Naive B cell (primary cell): ENCODE data around the gene MXD4. TPM values are rescaled to one million over a fixed set of nuclear protein-coding genes. Genes with fewer than 3 reads are reported as not detected.

Source experiments
- ATAC-seq, 2 donors: fragments of 150-1000 bp; cut with Tn5 transposase; 2 replicates each; pipeline ENCODE4 v1.10.0; 2021; ENCODE audit warnings: low read depth in 2 of 2, mild to moderate bottlenecking in 2 of 2, moderate library complexity in 2 of 2
- DNase-seq: peaks from one replicate; pipeline ENCODE4 v3.0.0; 2022
- H3K27ac Mint-ChIP-seq, 6 donors: one replicate each; pipeline ENCODE4 v1.8.0; 2020 to 2022; ENCODE audit warnings: mild to moderate bottlenecking in 6 of 6, mixed read lengths in 6 of 6, moderate library complexity in 5 of 6, inconsistent platforms in 2 of 6
- H3K27me3 Mint-ChIP-seq, 3 donors: one replicate each; pipeline ENCODE4 v1.8.0; 2021 to 2022; ENCODE audit warnings: mixed read lengths in 3 of 3, mild to moderate bottlenecking in 1 of 3
- H3K36me3 Mint-ChIP-seq, 2 donors: one replicate each; pipeline ENCODE4 v1.8.0; 2020 to 2022; ENCODE audit warnings: mixed read lengths in 2 of 2, inconsistent platforms in 1 of 2, mild to moderate bottlenecking in 1 of 2
- H3K4me1 Mint-ChIP-seq, 3 donors: one replicate each; pipeline ENCODE4 v1.8.0; 2020 to 2022; ENCODE audit warnings: mixed read lengths in 3 of 3, inconsistent platforms in 1 of 3, mild to moderate bottlenecking in 1 of 3, moderate library complexity in 1 of 3
- H3K4me3 Mint-ChIP-seq, 8 donors: one replicate each; pipeline ENCODE4 v1.8.0; 2020 to 2022; ENCODE audit warnings: mild to moderate bottlenecking in 8 of 8, mixed read lengths in 8 of 8, moderate library complexity in 8 of 8, inconsistent platforms in 2 of 8
- H3K9me3 Mint-ChIP-seq, 7 donors: one replicate each; pipeline ENCODE4 v1.8.0; 2020 to 2022; ENCODE audit warnings: mixed read lengths in 7 of 7, mild to moderate bottlenecking in 5 of 7, inconsistent platforms in 2 of 7, moderate library complexity in 1 of 7
- polyA plus RNA-seq, 6 donors: library from polyadenylated mRNA; unstranded; fragments of 300-500 nt; fragmentation: Illumina TruSeq; gene quantifications; one replicate each; pipeline ENCODE4 v1.2.3, GENCODE V29; 2021; ENCODE audit warnings: low read depth in 6 of 6

The MXD4 gene
- polyA plus RNA-seq, 6 donors from 2014 or later, result 29.4 to 46.2 (median 40.6) TPM

DNA sequence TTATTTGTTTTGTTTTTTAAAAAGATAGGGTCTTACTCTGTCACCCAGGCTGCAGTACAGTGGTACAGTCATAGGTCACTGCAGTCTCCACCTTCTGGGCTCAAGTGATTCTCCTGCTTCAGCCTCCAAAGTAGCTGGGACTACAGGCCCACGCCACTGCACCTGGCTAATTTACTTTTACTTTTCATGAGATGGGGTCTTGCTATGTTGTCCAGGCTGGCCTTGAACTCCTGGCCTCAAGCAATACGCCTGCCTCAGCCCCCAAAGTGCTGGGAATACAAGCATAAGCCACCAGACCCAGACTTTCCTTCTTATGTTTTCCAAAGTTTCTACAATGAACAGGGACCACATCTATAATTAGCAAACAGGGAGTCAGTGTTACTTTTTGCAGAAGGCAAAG, 37.9 kb upstream of the MXD4 start:
- Mint-ChIP-seq H3K4me1 (peaks cover 4 to 9% (median 8%) of the 10 kb centered on the region in 3 donors), H3K27me3 (peaks cover 0 to under 1% (median 0%) of the 10 kb centered on the region in 3 donors), H3K9me3 (peaks cover 0 to 5% (median 0%) of the 10 kb centered on the region in 7 donors), H3K27ac (peak overlapping the region in 4 of 6 donors; percentile 38 to 90 (median 74)), H3K4me3 (no peak overlapping the region), H3K36me3 (peaks cover 0 to 5% of the 10 kb centered on the region in 2 donors)
- ATAC-seq, result no peak
- DNase-seq, result no peak

DNA sequence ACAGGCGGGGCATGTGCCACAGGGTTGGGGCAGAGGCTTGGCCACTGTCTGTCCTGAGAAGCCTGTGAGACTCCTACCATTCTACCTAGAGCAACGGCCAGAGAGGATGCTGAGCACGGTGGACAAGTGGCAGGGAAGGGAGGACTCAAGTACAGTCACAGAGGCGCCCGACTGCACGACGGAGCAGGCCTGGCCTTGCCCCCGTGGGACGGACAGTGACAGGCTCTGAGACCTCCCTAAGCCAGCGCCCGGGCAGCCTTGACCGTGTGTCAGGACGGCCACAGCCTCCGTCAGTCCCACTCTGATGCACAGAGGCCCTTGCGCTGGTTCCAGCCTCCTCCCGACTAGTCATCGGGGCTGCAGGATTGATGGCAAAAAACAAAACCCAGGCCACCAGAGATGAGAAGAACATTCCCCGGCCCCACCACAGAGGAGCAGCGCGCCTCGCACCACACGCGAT, 36.7 kb upstream of the MXD4 start:
- peak overlapping the region in 2 of 8 donors; percentile 27 to 38 for H3K4me3 Mint-ChIP-seq
- peak overlapping the region in 4 of 6 donors; percentile 21 to 85 (median 48) for H3K27ac Mint-ChIP-seq
- DNase-seq (no peak), ATAC-seq (no peak)
- H3K36me3 Mint-ChIP-seq, result peaks cover 0 to 5% of the 10 kb centered on the region in 2 donors
- peaks cover 4 to 9% (median 8%) of the 10 kb centered on the region in 3 donors for H3K4me1 Mint-ChIP-seq
- H3K9me3 Mint-ChIP-seq, result peaks cover 0 to 5% (median 0%) of the 10 kb centered on the region in 7 donors
- peaks cover 0 to 3% (median 0%) of the 10 kb centered on the region in 3 donors for H3K27me3 Mint-ChIP-seq

DNA sequence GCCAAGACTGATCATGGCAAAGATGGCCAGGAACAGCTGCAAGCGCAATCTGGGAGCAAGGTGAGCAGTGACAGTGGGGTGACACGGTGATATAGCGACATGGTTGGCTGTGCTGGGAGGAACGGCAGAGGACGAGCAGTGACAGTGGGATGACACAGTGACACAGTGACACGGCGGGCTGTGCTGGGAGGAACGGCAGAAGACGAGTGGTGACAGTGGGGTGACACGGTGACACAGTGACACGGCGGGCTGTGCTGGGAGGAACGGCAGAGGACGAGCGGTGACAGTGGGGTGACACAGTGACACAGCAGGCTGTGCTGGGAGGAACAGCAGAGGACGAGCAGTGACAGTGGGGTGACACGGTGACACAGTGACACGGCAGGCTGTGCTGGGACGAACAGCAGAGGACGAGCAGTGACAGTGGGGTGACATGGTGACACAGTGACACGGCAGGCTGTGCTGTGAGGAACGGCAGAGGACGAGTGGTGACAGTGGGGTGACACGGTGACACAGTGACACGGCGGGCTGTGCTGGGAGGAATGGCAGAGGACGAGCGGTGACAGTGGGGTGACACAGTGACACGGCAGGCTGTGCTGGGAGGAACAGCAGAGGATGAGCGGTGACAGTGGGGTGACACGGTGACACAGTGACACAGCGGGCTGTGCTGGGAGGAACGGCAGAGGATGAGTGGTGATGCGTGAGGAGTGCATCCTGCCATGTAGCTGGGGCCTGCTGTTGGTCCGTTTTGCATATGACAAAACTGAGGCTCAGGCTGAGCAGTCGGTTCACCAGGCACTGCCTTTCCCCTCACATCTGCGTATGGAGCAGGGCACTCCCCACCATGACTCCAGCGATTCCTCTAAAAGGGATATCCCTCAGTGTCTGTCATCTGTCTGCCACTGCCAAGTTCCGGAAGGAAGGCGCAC, 36.0 kb upstream of the MXD4 start:
- H3K4me1 Mint-ChIP-seq, result peaks cover 0 to 9% (median 8%) of the 10 kb centered on the region in 3 donors
- H3K4me3 Mint-ChIP-seq, result peak overlapping the region in 1 of 8 donors; percentile 70
- peaks cover 0 to 5% (median 0%) of the 10 kb centered on the region in 7 donors for H3K9me3 Mint-ChIP-seq
- DNase-seq, result no peak
- peaks cover 0 to 5% of the 10 kb centered on the region in 2 donors for H3K36me3 Mint-ChIP-seq
- peak overlapping the region in 5 of 6 donors; percentile 4 to 95 (median 83) for H3K27ac Mint-ChIP-seq
- ATAC-seq, result peak; percentile 27 to 83
- H3K27me3 Mint-ChIP-seq, result peaks cover 0 to 3% (median under 1%) of the 10 kb centered on the region in 3 donors

DNA sequence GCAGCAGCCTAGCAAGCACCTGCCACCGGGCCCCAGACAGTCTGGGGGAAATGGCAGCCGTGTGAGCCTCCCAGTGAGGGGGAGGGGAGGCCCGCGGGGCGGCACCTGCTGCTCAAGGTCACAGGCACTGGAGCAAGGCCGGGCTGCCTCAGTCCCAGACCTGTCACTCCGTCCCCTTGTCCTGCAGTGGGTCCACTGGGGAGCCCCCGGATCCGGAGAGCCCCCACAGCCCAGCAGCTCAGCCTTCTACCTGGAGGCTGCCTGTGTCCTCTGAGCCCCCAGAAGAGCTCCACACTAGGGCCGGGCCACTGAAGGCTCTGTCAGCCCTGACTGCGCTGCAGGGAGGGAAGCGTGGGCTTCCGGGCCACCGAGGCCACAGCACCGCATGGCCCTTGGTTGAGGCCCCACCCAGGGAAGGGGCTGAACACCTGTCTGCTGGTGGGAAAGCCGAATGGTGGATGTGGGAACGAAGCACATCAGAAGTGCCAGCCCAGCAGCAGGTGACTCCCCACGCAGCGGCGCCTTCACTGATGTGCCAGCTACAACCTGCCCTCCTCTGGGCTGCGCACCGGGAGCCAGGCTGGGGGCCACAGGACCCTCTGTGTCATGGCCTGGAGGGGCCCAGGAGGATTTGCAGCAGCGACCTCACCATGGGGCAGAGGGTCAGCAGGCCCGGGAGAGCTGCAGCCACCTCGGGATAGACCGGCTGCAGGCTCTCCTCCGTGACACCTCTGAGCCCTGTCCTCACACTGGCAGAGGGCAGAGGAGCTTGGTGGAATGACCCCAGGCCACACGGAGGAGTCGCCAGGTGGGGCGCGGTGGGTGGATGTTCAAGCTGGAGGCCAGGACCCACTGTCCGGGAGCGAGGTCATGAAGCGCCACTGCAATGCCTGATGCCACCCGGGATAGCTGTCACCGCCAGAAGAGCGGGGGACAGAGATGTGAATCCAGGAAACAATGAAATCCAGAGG, 35.0 kb upstream of the MXD4 start:
- Mint-ChIP-seq H3K9me3 (peaks cover 0 to 5% (median 0%) of the 10 kb centered on the region in 7 donors), H3K4me1 (peaks cover 0 to 12% (median 8%) of the 10 kb centered on the region in 3 donors), H3K27me3 (peaks cover 0 to 10% (median 3%) of the 10 kb centered on the region in 3 donors), H3K27ac (peak overlapping the region in 2 of 6 donors; percentile 52 to 70), H3K4me3 (peak overlapping the region in 1 of 8 donors; percentile 42), H3K36me3 (no peaks in the 10 kb centered on the region)
- peak in 1 of 2 donors; percentile 37 for ATAC-seq
- DNase-seq, result no peak

DNA sequence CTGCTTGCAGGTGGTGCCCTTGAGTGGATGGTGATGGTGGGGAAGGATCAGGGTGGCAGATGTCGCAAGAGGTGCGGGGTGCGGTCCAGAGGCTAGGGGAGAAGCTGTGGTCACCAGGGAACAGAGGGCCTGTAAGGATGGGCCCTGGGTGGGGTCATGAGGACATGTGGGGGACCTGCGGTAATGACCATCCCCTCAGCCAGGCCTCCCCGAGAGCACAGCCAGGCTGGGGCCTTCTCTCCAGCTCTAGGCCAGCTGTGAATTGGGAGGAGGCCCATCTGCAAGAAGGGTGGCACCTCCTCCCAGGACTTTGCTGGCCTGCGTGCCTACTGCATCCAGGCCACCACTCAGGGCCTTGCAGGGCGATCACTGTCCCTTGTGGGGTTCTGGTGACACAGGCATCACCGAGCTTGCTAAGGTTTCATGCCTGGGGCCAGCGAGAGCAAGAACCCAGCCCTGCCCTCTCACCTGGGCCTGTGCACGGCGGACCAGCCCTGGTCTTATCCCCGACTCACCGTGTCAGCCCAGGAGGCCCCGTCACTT, 34.1 kb upstream of the MXD4 start:
- Mint-ChIP-seq H3K9me3 (peaks cover 0 to 5% (median 0%) of the 10 kb centered on the region in 7 donors), H3K27ac (no peak overlapping the region), H3K36me3 (no peaks in the 10 kb centered on the region), H3K4me3 (no peak overlapping the region), H3K4me1 (peaks cover 5 to 15% (median 9%) of the 10 kb centered on the region in 3 donors), H3K27me3 (peaks cover 0 to 10% (median 4%) of the 10 kb centered on the region in 3 donors)
- ATAC-seq (no peak), DNase-seq (no peak)

DNA sequence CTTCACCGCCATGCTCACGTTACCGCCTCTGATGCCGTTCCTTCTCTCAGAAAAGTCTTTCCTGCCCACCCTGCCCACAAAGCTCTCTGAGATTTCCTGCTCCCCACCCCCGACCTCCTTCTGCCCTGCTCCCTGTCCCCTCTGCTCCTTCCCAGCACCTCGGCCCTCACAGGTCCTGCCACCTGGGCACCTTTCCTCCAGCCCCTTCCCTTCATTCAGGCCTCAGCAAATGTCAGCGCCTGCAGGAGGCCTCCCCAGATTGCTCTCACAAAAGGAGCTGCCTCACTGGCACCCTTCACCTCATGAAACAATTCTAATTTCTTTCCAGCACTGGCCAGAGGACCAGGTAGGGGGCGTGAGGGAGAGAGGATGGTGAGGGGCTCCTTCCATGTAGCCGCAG, 33.6 kb upstream of the MXD4 start:
- H3K9me3 Mint-ChIP-seq, result peaks cover 0 to 5% (median 0%) of the 10 kb centered on the region in 7 donors

DNA sequence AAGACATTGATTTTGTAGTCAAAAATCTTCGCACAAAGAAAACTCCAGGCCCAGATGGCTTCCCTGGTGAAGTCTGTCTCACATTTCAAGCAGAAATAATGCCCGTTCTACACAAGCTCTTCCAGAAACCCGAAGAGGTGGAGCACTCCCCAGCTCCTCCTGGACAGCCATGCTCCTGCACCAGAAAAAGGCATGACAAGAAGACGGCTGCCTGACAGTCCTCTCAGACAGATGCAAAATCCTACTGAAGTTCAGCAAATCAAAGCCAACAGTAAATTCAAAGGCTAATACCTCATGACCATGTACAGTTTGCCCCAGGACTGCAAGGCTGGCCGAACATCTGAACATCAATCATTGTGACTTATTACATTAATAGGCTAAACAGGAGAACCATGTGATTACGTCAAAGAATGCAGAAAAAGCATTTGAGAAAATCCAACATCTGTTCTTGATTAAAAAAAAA, 30.8 kb upstream of the MXD4 start:
- Mint-ChIP-seq H3K4me1 (peaks cover 10 to 20% (median 17%) of the 10 kb centered on the region in 3 donors), H3K36me3 (no peaks in the 10 kb centered on the region), H3K27me3 (peaks cover 0 to 10% (median 8%) of the 10 kb centered on the region in 3 donors), H3K4me3 (no peak overlapping the region), H3K27ac (peak overlapping the region in 3 of 6 donors; percentile 1 to 88 (median 12)), H3K9me3 (no peaks in the 10 kb centered on the region)
- ATAC-seq, result no peak
- DNase-seq, result no peak

More for the DNA sequence above, 33.6 kb upstream of the MXD4 start:
- H3K36me3 Mint-ChIP-seq, result no peaks in the 10 kb centered on the region
- H3K27me3 Mint-ChIP-seq, result peaks cover 0 to 10% (median 8%) of the 10 kb centered on the region in 3 donors
- no peak for DNase-seq
- H3K4me1 Mint-ChIP-seq, result peaks cover 10 to 20% (median 14%) of the 10 kb centered on the region in 3 donors
- ATAC-seq, result no peak
- H3K4me3 Mint-ChIP-seq, result no peak overlapping the region
- peak overlapping the region in 1 of 6 donors; percentile 31 for H3K27ac Mint-ChIP-seq

DNA sequence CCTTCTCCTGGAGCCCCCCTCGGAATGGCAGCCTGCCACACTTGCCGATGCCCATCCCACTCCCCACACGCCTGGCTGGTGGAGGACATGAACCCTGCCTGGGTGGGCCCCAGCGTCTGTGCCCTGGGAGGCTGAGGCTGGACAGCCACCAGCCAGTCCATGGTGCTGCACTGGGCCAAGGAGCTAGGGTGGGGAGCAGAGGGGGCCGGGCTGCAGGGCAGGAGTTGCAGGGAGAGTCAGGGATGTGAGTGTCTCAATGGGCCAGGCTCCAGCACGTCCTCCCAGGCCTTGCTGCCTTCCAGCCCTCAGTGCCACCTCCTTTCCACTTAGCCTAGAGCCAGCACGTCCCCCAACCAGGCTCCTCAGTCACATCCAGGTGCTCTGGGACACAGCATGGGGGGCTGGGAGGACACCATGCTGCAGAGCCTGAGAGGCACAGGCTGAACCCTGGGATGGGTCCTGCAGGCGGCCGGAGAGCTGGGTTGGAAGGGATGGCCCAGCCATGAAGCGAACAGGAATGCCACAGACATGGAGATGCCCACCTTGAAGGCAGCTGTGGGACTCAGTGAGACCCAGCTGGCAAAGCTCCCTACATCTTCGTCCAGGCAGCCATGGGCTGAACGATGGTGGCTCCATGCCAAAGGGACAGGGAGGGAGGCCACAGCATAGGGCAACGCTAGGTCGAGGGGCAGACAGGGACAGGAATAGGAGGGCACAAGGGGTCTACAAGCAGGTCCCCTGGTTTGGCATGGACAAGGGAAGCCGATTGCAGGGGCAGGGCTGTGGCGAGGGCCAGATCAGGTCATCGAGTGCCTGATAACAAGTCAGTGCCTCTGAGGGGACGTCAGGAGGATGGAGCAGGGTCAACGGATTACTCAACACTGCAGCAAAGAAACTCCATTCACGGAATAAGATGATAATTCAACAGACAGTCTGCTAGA, 30.1 kb upstream of the MXD4 start:
- DNase-seq (no peak), ATAC-seq (no peak)
- Mint-ChIP-seq H3K4me3 (peak overlapping the region in 3 of 8 donors; percentile 35 to 69 (median 41)), H3K36me3 (no peaks in the 10 kb centered on the region), H3K27me3 (peaks cover 0 to 10% (median 8%) of the 10 kb centered on the region in 3 donors), H3K4me1 (peaks cover 6 to 17% (median 17%) of the 10 kb centered on the region in 3 donors), H3K9me3 (no peaks in the 10 kb centered on the region), H3K27ac (peak overlapping the region in 5 of 6 donors; percentile 1 to 94 (median 88))

DNA sequence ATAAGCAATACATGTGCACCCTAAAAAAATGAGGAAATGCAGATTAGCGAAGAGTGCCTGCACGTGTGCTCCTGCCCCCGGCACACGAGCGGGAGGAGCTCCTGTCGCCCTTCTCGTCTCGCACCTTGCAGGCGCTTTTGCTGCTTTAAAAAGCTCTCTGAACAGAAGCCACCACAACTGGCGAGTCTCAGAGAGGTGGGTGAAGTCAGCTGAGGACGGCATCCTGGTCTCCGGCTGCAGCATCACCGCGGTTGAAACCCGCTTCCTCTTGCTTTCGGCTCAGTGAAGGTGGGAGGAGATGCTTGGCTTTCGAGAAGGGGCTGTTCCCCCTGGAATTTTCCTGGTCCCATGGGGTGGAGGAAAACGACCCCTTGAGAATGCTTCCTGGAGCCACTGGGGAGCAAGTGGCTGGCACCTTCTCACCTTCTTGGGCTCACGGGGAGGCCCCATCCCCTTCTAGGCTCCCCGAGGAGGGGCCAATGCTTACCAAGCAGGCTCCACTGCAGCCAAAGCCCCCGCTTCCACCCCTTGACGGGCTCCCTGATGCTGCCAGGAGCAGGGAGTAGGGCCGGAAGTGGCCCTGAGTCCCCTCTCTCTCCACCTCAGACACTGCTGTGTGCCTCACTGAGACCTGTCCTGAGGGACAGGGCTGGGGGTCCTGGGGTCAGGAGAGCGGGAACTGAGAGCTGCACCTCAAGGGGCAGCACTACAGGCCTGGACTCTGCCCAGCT, 29.2 kb upstream of the MXD4 start:
- DNase-seq (peak; percentile 69), ATAC-seq (peak; percentile 88 to 90)
- Mint-ChIP-seq H3K4me3 (peak overlapping the region; percentile 28 to 90 (median 74)), H3K36me3 (no peaks in the 10 kb centered on the region), H3K9me3 (no peaks in the 10 kb centered on the region), H3K4me1 (peaks cover 6 to 17% (median 17%) of the 10 kb centered on the region in 3 donors), H3K27ac (peak overlapping the region; percentile 90 to 96 (median 94)), H3K27me3 (peaks cover 0 to 12% (median 10%) of the 10 kb centered on the region in 3 donors)

DNA sequence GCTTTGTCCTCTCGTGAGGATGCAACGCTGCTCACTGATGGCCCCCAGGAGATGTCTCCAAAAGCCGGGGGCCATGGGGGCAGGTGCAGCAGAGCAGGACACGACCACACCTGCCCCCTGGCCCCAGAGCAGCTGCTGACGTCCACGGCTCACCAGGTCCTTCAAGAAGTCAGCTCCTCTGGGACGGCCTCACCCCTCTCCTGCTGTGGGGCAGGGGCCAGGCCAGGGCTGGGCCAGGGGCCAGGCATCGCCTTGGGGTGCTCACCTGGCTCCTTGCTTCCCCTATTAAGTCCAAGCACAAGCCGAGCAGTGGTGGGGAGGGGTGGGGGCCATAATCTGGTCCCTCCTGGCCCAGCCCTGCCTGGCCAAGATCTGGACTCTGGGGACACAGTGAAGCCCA, 28.6 kb upstream of the MXD4 start:
- Mint-ChIP-seq H3K4me1 (peaks cover 6 to 17% (median 17%) of the 10 kb centered on the region in 3 donors), H3K36me3 (no peaks in the 10 kb centered on the region), H3K27me3 (peaks cover 0 to 12% (median 10%) of the 10 kb centered on the region in 3 donors), H3K27ac (peak overlapping the region; percentile 90 to 96 (median 94)), H3K9me3 (no peaks in the 10 kb centered on the region), H3K4me3 (peak overlapping the region in 7 of 8 donors; percentile 28 to 90 (median 74))
- ATAC-seq (peak in 1 of 2 donors; percentile 32), DNase-seq (peak; percentile 40)

DNA sequence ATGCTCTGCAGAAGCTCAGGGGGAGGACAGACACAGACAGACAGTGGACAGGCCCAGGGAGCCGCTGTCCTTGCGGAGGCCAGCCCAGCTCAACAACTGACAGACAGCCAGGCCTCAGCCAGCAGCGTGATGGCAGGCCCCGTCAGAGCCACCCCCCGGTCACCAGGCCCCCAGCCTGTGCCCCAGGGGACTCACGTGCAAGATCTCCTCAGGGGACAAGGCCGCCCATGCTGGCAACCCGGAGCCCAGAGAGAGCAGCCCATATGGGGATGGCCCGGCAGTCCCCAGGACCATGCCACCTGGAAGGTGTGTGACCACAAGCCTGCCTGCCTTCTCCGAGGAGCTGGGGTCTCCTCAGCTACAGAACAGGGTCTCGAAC, 28.0 kb upstream of the MXD4 start:
- Mint-ChIP-seq H3K27ac (peak overlapping the region in 4 of 6 donors; percentile 18 to 94 (median 60)), H3K4me1 (peaks cover 6 to 17% (median 17%) of the 10 kb centered on the region in 3 donors), H3K27me3 (peaks cover 0 to 12% (median 10%) of the 10 kb centered on the region in 3 donors), H3K4me3 (peak overlapping the region in 5 of 8 donors; percentile 15 to 74 (median 64)), H3K9me3 (no peaks in the 10 kb centered on the region), H3K36me3 (no peaks in the 10 kb centered on the region)
- DNase-seq (no peak), ATAC-seq (no peak)
